Esophagus squamous epithelium (tissue), 4 donors: ENCODE measurements around the gene CACNA2D3.
A peak's percentile ranks its signal among the peaks of the same experiment; 100 is the strongest.

Experiments
- CTCF ChIP-seq, 6 experiments: fragments of 450-650 bp in 4 of 6; fragments of 200-600 bp in 2 of 6; sonication (generic) in 2 of 6; IDR thresholded peaks; one replicate each; pipeline ENCODE4 v1.5.1; 2016 to 2019; ENCODE audit warnings: antibody characterized with exemption in 6 of 6, mild to moderate bottlenecking in 4 of 6, moderate library complexity in 4 of 6
- POLR2A ChIP-seq, 4 donors: fragments of 450-650 bp; IDR thresholded peaks; one replicate each; pipeline ENCODE4 v1.6.1; 2017; ENCODE audit warnings: antibody characterized with exemption in 4 of 4, mild to moderate bottlenecking in 4 of 4, moderate library complexity in 3 of 4

- TF ChIP-seq CTCF (IDR thresholded peaks at IDR 0.05): peak in 5 of 6 experiments; percentile 40 to 79 (median 66)
- TF ChIP-seq POLR2A (IDR thresholded peaks at IDR 0.05): no peak
Measured at GRCh38 chr3:54891540-54891897, 769.2 kb downstream of the CACNA2D3 start.
